Inflammatory macrophage (primary cell): Measurements from ENCODE around the gene FBXW5.
A peak's percentile ranks its signal among the peaks of the same experiment; 100 is the strongest.

ENCODE experiments used
- DNase-seq, 2 donors: peaks; one replicate each; pipeline ENCODE4 v3.0.0-alpha.2; 2020 to 2022

Gene FBXW5

DNA sequence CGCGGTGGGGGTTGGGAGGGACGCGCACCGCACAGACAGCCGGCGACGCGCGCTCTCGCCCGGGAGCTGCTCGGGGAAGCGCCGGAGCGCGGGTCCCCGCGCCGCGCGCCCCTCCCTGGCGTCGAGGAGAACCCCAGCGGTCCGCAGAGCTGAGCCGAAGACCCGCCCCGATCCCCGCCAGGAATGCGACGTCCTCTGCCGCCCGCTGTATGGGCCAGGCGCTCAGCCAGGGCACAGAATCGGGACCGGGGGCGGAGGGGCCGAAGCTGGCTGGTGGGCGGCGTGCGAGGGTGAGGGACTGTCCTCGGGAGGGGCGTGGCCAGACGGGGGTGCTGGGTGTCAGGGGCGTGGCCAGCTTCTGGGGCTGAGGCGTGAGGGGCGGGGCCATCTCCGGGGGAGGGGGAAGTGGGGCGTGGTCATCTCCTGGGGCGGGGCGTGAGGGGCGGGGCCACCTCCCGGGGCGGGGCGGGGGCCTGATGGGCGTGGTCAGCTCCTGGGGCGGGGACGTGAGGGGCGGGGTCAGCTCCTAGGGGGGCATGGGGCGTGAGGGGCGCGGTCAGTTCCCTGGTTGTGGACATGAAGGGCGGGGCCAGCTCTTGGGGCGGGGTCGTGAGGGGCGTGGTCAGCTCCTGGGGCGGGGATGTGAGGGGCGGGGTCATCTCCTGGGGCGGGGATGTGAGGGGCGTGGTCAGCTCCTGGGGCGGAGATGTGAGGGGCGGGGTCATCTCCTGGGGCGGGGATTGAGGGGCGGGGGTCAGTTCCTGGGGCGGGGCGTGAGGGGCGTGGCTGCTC, 33.7 kb upstream of the FBXW5 start:
- peak; percentile 18 to 45 for DNase-seq

- no peak for DNase-seq
These were observed 33.1 kb upstream of the FBXW5 start for GRCh38 chr9:136977649-136978072.

- DNase-seq = peak in 1 of 2 donors; percentile 32
These were observed 32.7 kb upstream of the FBXW5 start, which contains the start of gene PTGDS for GRCh38 chr9:136977223-136977622. TSS of gene PTGDS (plus strand) at chr9:136977504. CDS start at chr9:136977579, 75 bp downstream.

- DNase-seq = peak in 1 of 2 donors; percentile 15
These were observed 31.1 kb upstream of the FBXW5 start for GRCh38 chr9:136975644-136976043.

- DNase-seq = peak in 1 of 2 donors; percentile 30
These were observed 30.4 kb upstream of the FBXW5 start for GRCh38 chr9:136974817-136975535.

DNA sequence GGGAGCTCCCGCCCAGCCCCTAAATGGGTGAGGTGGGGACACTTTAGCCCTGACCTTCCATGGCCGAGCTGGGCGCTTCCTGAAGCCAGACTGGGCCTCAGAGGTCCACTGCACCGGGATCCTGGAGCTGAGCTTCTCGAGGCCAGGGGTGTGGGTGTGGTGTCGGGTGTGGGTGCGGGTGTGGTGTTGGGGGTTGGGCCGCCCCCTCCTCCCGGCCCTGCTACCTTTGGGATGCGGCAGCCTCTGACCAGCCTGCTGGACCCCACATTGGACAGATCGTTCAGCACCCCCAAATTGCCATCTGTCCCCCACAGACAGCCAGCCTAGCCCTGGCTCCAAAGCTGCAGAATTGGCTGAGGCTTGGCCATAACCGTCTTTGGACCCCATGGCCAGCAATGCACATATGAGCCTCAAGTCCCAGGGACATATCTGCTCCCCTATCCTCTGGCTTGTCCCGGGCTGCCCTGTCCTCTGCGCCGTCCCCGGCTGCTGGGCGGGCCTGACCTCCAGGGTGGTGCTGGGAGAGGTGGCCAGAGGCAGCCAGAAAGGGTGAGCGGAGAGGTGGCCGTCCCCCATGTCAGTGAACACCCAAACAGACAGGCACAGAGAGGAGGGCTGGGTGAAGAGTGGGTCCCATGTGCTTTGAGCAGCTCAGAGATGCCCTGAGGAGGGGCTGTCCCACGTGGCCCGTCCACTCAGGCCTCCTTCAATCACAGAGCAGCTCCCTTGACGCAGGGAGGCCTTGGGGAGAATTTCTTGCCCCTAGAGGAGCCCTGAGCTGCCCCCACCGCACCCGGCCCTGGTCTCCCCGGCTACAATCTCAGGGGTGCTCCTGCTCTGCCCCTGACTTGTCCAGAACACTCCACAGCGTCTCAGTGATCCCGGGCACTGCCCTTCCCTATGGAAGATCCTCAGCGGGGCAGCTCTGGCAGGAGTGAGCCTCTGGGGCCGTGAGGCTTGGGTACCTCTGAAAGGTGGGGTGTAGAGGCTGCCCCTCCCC, 29.4 kb upstream of the FBXW5 start:
- DNase-seq = no peak

- no peak for DNase-seq
These were observed 28.2 kb upstream of the FBXW5 start for GRCh38 chr9:136972743-136973142.

- DNase-seq = no peak
These were observed 27.8 kb upstream of the FBXW5 start for GRCh38 chr9:136972335-136972734.

- no peak for DNase-seq
These were observed 27.2 kb upstream of the FBXW5 start for GRCh38 chr9:136971746-136972145.

GRCh38 chr9:136970361-136970760, 25.8 kb upstream of the FBXW5 start:
- no peak for DNase-seq

- no peak for DNase-seq
These were observed 25.2 kb upstream of the FBXW5 start for GRCh38 chr9:136969774-136970173.

DNA sequence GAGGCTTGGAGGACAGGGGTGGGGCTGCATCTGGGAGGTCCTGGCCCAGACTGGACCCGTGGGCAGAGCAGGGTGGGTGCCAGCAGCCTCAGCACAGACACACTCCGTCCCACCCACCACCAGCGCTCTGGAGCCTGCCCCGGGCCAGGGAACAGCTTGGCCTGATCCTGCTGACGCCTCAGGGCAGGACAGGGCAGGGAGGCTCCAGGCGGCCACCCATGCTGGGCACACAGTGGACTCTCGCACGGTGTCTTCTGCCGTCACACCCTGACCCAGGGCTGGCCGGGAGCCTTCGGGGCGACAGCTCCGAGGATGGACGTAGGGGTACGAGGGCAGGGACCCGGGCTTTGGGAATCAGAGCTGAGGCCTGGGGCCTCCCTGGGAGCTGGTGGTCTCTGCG, 24.6 kb upstream of the FBXW5 start:
- no peak for DNase-seq

DNA sequence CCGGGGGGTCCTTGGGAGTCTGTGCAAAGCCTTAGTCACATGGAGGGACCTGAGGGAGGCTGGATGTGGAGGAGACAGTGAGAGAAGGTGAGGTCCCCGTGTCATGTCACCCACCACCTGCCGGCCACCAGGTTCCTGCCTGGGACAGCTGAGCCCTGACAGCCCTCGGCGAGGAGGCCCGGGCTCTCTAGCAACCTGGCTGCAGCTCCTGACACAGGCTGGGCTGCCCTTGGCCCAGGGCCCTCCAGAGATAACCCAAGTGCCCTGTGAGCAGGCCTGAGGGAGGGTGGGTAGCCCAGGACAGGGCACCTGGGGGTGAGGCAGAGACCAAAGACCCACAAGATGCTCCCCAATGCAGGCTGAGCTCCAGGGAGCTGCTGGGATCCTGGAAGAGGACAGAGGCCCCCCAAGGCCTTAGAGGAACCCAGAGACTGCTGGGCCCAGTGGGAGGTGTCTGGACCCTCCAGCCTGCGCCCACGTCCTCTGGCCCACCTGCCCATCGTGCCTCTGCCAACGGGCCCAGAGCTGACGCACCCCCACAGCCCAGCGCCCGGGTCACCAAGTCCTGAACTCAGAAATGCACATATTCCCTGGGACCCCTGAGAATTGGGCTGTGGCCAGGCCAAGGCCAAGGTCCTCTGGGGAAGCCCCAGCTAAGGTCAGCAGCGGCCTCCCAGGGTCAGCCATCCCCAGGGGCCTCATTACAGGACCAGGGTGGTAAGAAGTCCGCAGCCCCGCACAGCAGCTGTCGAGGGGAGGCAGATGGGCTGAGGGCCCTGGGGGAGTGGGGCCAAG, 24.0 kb upstream of the FBXW5 start:
- no peak for DNase-seq

- DNase-seq = peak; percentile 61 to 62
These were observed 21.4 kb upstream of the FBXW5 start for GRCh38 chr9:136965771-136966484.

DNA sequence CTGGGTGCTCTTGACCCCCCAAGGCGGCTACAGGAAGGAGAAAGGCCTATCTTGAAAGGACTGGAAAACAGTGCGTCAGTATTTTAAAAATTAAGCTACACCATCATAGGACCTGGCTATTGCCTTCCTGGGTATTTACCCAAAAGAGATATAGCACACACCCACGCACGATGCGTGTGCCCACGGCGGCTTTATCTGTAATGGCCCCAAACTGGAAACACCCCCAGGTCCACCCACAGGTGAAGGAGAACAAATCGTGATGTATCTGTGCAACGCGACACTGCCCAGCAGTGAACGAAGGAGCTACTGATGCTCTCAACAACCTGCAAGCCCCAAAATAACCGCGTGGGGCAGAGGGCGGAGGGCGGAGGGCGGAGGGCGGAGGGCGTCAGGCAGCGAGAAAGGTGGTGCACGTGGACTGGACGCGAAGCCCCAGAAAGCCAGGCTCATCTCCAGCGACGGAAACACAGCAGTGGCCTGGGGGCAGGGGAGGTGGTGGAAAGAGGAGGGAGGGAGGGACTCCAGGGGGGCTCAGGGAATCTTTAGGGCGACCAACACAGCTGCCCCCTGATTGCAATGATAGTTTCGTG, 20.4 kb upstream of the FBXW5 start:
- no peak for DNase-seq

GRCh38 chr9:136964171-136964689, 19.7 kb upstream of the FBXW5 start:
- DNase-seq = no peak

DNA sequence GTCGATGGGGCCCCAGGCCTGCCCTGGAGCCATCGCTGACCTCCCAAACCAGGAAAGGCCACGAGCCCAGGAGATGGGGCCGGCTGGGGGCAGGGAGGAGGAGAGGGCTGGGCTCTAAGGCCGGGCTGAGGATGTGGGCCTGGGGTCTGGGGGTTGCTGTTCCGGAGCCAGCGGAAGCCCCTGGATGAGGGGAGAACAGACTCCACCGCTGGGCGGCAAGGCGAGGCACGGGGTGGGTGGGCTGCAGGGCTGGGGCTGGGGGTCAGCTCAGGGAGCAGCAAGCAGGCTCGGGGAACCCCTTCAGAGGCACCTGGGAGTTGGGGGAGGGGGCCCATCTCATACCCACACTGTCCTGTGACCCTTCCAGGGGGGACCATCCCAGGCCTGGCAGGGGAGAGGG, 19.2 kb upstream of the FBXW5 start:
- DNase-seq = no peak

- DNase-seq = no peak
These were observed 18.8 kb upstream of the FBXW5 start for GRCh38 chr9:136963341-136963740.

DNA sequence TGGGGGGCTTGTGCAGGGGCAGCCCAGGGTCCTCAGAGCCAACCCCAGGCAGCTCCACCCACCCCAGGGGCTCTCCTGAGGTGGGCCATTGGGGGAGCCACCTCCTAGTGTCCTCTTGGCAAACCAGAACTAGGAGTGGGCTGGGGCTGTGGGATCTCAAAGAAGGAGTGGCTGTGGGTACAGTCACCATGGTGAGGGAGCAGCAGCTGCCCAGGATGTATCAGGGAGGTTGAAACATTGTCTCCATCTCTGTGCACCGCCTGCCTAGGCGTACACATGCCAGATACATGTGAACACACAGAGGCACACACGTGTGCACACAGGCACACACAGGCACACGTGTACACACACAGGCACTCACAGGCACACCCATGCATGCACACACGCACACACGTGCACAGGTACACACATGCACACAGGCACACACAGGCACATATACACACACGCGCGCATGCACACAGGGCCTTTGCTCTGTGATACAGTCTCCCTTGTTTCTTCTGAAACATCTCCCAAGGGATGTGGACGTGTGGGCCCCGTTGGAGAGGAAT, 18.2 kb upstream of the FBXW5 start:
- no peak for DNase-seq

- DNase-seq = no peak
These were observed 17.6 kb upstream of the FBXW5 start for GRCh38 chr9:136962163-136962562.
